RWPE1 (cell line): ENCODE data around the gene DVL1.

Experiments used
- CTCF ChIA-PET: fragments of 350-600 bp; sonication (Branson Sonifier 250); formaldehyde crosslinking; extraction: SDS; loops from one replicate; lab custom pipeline; 2021; lab: Yijun Ruan, JAX
- POLR2A ChIA-PET: fragments of 400-600 bp; formaldehyde crosslinking; extraction: SDS; loops from one replicate; lab custom pipeline; 2020; ENCODE audit warnings: antibody characterized with exemption; ENCODE audit not compliant: low non-redundant PET; lab: Yijun Ruan, JAX
- DNase-seq: peaks from one replicate; pipeline ENCODE4 v3.0.0; 2012; ENCODE audit warnings: low spot score
- H3K27ac ChIP-seq: fragments of 450-650 bp; 2 replicates; pipeline ENCODE4 v1.5.1; 2017
- TF ChIP-seq, protein P1 (sequence below): fragments of 450-650 bp; conservative IDR thresholded peaks from 2 replicates; pipeline ENCODE4 v1.5.1; 2017; ENCODE audit warnings: low read depth, mild to moderate bottlenecking

Gene DVL1

DNA sequence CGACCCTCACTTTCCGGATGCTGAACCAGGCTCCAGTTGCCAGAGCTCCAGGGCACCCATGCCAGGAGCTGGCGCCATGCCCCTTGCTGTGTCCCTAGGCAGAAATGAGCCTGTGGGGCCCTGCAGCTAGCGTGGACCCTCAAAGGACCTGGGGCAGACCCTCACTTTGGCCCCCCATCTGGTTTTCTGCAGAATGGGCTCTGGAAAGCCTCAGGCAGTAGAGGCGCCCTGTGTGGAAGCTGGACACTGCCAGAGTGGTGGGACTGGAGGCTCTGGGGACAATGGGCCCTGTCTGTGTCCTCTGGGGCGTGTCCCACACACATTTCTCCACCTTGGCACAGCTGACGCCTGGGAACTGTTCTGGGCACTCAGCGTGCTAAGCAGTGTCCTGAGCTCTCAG is 32.1 kb upstream of the DVL1 start:
- no peak for DNase-seq
- TF ChIP-seq, protein P1, sequence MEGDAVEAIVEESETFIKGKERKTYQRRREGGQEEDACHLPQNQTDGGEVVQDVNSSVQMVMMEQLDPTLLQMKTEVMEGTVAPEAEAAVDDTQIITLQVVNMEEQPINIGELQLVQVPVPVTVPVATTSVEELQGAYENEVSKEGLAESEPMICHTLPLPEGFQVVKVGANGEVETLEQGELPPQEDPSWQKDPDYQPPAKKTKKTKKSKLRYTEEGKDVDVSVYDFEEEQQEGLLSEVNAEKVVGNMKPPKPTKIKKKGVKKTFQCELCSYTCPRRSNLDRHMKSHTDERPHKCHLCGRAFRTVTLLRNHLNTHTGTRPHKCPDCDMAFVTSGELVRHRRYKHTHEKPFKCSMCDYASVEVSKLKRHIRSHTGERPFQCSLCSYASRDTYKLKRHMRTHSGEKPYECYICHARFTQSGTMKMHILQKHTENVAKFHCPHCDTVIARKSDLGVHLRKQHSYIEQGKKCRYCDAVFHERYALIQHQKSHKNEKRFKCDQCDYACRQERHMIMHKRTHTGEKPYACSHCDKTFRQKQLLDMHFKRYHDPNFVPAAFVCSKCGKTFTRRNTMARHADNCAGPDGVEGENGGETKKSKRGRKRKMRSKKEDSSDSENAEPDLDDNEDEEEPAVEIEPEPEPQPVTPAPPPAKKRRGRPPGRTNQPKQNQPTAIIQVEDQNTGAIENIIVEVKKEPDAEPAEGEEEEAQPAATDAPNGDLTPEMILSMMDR, result no peak
- ChIA-PET POLR2A (no interaction called here), CTCF (no interaction called here)
- peak overlapping the region; percentile 5 for H3K27ac ChIP-seq

DNA sequence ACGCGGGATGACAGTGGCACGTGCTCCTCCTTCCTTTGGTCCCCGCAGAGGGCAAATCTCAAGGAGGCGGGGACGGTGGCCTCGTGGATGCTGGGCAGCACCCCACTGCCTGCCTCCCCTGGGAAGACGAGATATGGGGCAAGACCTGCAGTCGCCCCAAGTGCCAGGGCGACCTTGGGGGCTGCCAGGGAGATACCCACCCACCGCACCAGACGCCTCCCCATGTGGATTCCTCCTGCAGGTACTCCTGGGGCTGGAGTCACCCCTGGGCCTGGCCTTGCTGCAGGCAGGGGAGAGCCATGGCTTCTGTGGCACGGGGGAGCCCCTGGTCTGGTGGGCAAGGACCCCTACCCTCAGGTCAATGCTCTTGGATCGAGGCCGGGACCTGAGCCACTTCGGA is 31.6 kb upstream of the DVL1 start:
- TF ChIP-seq, protein P1, result no peak

DNA sequence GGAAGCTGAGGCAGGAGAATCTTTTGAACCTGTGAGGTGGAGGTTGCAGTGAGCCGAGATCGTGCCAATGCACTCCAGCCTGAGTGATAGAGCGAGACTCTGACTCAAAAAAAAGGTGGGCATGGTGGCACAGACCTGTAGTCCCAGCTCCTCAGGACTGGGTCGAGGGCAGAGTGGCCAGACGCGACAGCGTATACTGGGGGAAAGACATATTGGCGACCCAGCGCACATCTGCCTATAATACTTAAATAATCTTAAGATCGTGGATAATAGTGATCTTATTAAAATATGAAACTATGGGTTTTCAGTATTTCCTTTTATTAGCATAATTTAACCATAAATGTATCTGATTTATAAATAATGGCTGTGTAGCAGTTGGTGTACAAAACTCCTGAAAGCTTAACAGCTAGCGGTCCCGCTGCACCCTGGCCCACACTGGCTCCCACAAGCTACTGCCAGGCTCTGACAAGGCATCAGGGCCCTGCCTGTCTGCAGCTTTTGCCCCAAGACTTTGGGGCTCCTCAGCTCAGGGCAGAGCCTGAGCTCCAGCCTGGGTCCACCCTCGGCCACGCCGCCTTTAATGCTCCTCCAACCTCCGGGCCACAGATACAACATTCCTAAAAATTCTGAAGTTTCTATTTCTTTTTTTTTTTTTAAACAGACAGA is 28.5 kb upstream of the DVL1 start:
- TF ChIP-seq, protein P1, result no peak
- POLR2A ChIA-PET, result no interaction called here
- DNase-seq, result no peak
- CTCF ChIA-PET, result interaction anchor here (0.7 kb wide), 2 partner anchors 20 kb away, joined by 5 to 7 read pairs; no protein-coding TSS in a partner anchor
- peak overlapping the region; percentile 90 for H3K27ac ChIP-seq

More for the DNA sequence above, 31.6 kb upstream of the DVL1 start:
- DNase-seq, result no peak
- ChIA-PET POLR2A (no interaction called here), CTCF (no interaction called here)
- H3K27ac ChIP-seq, result peak overlapping the region; percentile 17; the same call in 1 of the 2 replicates

DNA sequence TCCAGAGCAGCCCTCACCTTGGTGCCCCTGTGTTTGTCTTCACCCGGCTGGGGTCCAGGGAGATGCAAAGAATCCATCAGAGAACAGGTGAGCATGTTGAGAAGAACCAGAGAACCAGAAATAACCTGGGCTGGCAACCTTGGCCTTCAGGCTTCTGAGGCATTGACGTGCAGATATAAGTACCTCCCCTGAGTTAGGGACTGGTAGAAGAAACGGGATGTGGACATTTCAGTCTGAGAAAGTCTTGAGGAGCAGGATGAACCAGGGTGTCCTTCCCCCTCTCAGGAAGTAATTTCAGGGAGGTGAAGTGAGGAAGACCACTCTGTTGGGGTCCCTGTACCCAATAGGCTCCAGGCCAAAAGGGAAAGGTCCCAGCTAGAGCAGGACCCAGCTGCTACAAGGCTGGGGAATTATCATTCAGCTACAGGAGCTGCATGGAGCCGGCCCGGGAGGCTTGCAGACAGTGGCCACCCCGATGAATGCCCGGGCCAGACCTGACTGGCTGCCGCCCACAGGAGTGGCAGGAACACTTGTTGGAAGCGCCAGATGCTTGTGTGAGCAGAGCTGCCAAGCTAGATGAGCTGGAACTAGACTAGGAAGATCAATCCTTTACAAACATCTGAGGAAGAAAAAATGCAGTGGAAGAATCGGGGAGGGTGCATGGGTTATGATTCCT is 27.5 kb upstream of the DVL1 start:
- TF ChIP-seq, protein P1, result no peak
- POLR2A ChIA-PET, result no interaction called here
- DNase-seq, result no peak
- H3K27ac ChIP-seq, result peak overlapping the region; percentile 90
- CTCF ChIA-PET, result interaction anchor here (0.7 to 1.1 kb wide), 2 partner anchors 21 to 128 kb away, joined by 3 to 5 read pairs; no protein-coding TSS in a partner anchor

DNA sequence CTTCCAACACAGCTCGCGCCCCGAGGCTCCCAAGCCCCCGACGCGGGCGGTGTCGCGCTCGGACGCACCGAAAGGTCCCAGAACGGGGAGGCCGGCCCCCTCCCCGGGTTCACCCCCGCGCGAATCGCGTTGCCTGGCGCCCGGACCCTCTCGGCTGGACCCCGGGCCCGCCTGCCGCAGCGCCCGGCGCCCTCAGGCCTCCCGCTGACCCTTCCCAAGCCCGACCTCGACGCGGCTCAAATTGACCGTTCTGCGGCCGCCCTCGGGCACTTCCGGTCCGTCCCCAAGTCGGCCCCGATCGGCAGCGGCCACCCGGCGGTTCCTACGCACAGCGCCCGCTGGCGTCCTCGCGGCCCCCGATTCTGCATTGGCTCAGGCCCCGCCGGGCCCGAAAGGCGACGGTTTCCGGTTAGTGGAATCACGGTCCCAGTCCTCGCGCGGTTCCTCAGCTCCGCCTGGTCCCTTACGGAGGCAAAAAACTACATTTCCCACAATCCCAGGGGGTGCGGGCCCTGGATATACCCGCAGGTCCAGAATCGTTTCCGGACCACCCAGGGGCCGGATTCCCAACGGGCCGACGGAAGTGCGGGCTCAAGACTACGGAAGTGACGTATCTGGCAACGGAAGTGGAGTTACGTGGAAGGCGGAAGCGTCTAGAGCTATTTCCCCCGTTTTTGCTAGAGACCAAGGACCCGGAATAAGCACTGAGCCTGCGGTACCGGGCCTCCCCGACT is 25.9 kb upstream of the DVL1 start, which contains the start of gene AURKAIP1:
TSS of gene AURKAIP1 (minus strand) at position 279 of the 734 bp plus-strand sequence. CDS start 451 bp downstream, outside the sequence.
- TF ChIP-seq, protein P1, result no peak
- DNase-seq, result peak; percentile 99
- H3K27ac ChIP-seq, result peak within 1 kb of the TSS; percentile 90
- ChIA-PET CTCF (interaction anchor here (0.6 to 1.8 kb wide), 3 partner anchors 15 to 130 kb away, joined by 3 to 6 read pairs (median 4); no protein-coding TSS in a partner anchor), POLR2A (interaction anchor here (0.7 to 1.1 kb wide), 5 partner anchors 24 to 66 kb away, joined by 3 to 4 read pairs (median 4); partner anchors contain the start of gene CCNL2)

DNA sequence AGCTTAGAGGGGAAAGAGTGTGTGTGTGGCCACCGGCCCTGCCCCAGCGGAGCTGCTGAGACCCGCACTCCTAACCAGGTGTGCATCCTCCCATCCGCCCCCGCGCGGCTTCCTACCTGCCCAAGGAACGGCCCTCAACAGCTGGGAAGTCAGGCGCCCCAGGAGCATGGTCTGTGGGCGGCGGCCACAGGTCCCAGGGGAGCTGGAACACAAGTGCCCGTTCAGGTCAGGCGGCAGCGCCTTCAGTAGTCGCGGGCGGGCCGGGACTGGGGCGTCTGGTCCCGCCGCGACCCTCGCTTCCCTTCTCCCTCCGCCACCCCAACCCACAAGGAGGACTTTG is 25.3 kb upstream of the DVL1 start:
- TF ChIP-seq, protein P1, result no peak
- CTCF ChIA-PET, result interaction anchor here (0.6 to 1.8 kb wide), 2 partner anchors 26 to 165 kb away, joined by 3 to 6 read pairs; no protein-coding TSS in a partner anchor
- no peak for DNase-seq
- peak overlapping the region; percentile 90 for H3K27ac ChIP-seq
- POLR2A ChIA-PET, result interaction anchor here (0.6 kb wide), 1 partner anchor 166 kb away, joined by 3 read pairs; no protein-coding TSS in a partner anchor
